HepG2 (cell line): ENCODE data around the gene ADAM22. TPM values are rescaled to one million over a fixed set of nuclear protein-coding genes. Genes with fewer than 3 reads are reported as not detected.

ENCODE experiments used
- CEBPG ChIP-seq: IDR thresholded peaks from 2 replicates; pipeline ENCODE4 v1.6.1; 2016
- FIP1L1 ChIP-seq: fragments of 200-400 bp; formaldehyde crosslinking; IDR thresholded peaks from 2 replicates; pipeline ENCODE4 v1.6.1; 2018; ENCODE audit warnings: low read depth, mild to moderate bottlenecking, low read length, moderate library complexity, borderline replicate concordance; ENCODE audit not compliant: insufficient read depth
- FOXP1 ChIP-seq, 2 experiments: fragments of 450-650 bp in 1 of 2; IDR thresholded peaks; 2 replicates each; pipeline ENCODE4 v1.6.1; 2017 to 2018; ENCODE audit warnings: antibody characterized with exemption in 1 of 2
- HDAC2 ChIP-seq: sonication (generic); formaldehyde crosslinking; IDR thresholded peaks from 2 replicates; pipeline ENCODE4 v1.4.0; 2020; ENCODE audit warnings: missing genetic modification reagents
- HMG20B ChIP-seq: conservative IDR thresholded peaks from 2 replicates; pipeline ENCODE4 v1.6.1; 2016; ENCODE audit warnings: missing genetic modification reagents, missing compliant biosample characterization
- KAT2B ChIP-seq: fragments of 150-350 bp; IDR thresholded peaks from 2 replicates; pipeline ENCODE4 v1.6.1; 2014; ENCODE audit warnings: low read depth, low read length, borderline replicate concordance
- POLR2AphosphoS2 ChIP-seq: IDR thresholded peaks from 2 replicates; pipeline ENCODE4 v1.6.1; 2011; ENCODE audit warnings: low read depth, low read length, improper control_type of control experiment
- PRDM4 ChIP-seq: sonication (generic); formaldehyde crosslinking; IDR thresholded peaks from 2 replicates; pipeline ENCODE4 v1.9.0; 2021; ENCODE audit warnings: missing genetic modification reagents, borderline replicate concordance
- RARA ChIP-seq: IDR thresholded peaks from 2 replicates; pipeline ENCODE4 v1.6.1; 2016; ENCODE audit warnings: missing genetic modification reagents, missing compliant biosample characterization
- RXRA ChIP-seq: sonication (generic); formaldehyde crosslinking; IDR thresholded peaks from 2 replicates; pipeline ENCODE4 v1.5.1; 2020; ENCODE audit warnings: missing genetic modification reagents
- SOX6 ChIP-seq, 2 experiments: fragments of 450-650 bp in 1 of 2; sonication (generic) in 1 of 2; formaldehyde crosslinking in 1 of 2; IDR thresholded peaks; 2 replicates each; pipeline versions ENCODE4 v1.4.0 to v1.6.1; 2017 to 2020; ENCODE audit warnings: antibody characterized with exemption in 1 of 2, mild to moderate bottlenecking in 1 of 2, missing genetic modification reagents in 1 of 2
- TEAD3 ChIP-seq: optimal IDR thresholded peaks from 2 replicates; pipeline ENCODE3; 2016; ENCODE audit warnings: borderline replicate concordance
- ZNF292 ChIP-seq: sonication (generic); formaldehyde crosslinking; IDR thresholded peaks from 2 replicates; pipeline ENCODE4 v1.8.1; 2022; ENCODE audit warnings: mild to moderate bottlenecking, low read depth, missing genetic modification reagents, borderline replicate concordance
- ZNF609 ChIP-seq: sonication (generic); formaldehyde crosslinking; IDR thresholded peaks from 2 replicates; pipeline ENCODE4 v1.4.0; 2020; ENCODE audit warnings: mild to moderate bottlenecking, missing genetic modification reagents, borderline replicate concordance
- ZSCAN12 ChIP-seq: sonication (generic); formaldehyde crosslinking; IDR thresholded peaks from 2 replicates; pipeline ENCODE4 v1.9.0; 2021; ENCODE audit warnings: mild to moderate bottlenecking, missing genetic modification reagents
- polyA plus RNA-seq, 8 experiments: library from polyadenylated mRNA; depleted of rRNA in 3 of 8; stranded (reverse) in 7 of 8; unstranded in 1 of 8; fragments of >200 nt; fragmentation: Illumina TruSeq in 4 of 8; extraction: Trizol in 4 of 8; gene quantifications; 2 replicates each; pipeline versions ENCODE4 v1.2.1 to v1.2.3, GENCODE V29; 2011 to 2016; ENCODE audit warnings: low read depth in 4 of 8, missing spikeins in 1 of 8, mixed read lengths in 1 of 8; ENCODE audit not compliant: insufficient read depth in 1 of 8
- total RNA-seq, 5 experiments: library from RNA; depleted of rRNA; stranded (reverse); fragments of >200 nt; fragmentation: Illumina TruSeq; extraction: Trizol; gene quantifications; 2 replicates each; pipeline ENCODE4 v1.2.3, GENCODE V29; 2016; ENCODE audit warnings: low read depth in 1 of 5

ADAM22 gene
- total and polyA plus RNA-seq, 2 of the 13 experiments (the other 11 are each of a cell fraction or from before 2014, with no cell fraction given): 1.9 to 6.7 TPM

GRCh38 chr7:88226886-88227516 is 292.9 kb downstream of the ADAM22 start (continued):
- TF ChIP-seq SOX6 (IDR thresholded peaks at IDR 0.05) (no peak), SOX6 (CRISPR knock-in tag; IDR thresholded peaks at IDR 0.05) (peak; percentile 89), ZNF609 (CRISPR knock-in tag) (peak; percentile 88), PRDM4 (CRISPR knock-in tag) (no peak), TEAD3 (peak; percentile 47), POLR2AphosphoS2 (no peak), HMG20B (CRISPR knock-in tag) (peak; percentile 84; the same call in 1 of the 2 replicates), CEBPG (CRISPR knock-in tag) (peak; percentile 75; the same call in 1 of the 2 replicates), ZNF292 (no peak), HDAC2 (CRISPR knock-in tag) (peak; percentile 67), RXRA (CRISPR knock-in tag) (no peak), ZSCAN12 (CRISPR knock-in tag) (no peak), FIP1L1 (no peak), RARA (CRISPR knock-in tag) (peak; percentile 82), KAT2B (no peak), FOXP1 (IDR thresholded peaks at IDR 0.05) (peak; percentile 90; the same call in 1 of the 2 replicates), FOXP1 (CRISPR knock-in tag; IDR thresholded peaks at IDR 0.05) (peak; percentile 91)
